CD4-positive, alpha-beta T cell (primary cell): ENCODE results near the gene FMNL2. TPM values are rescaled to one million over a fixed set of nuclear protein-coding genes. Genes with fewer than 3 reads are reported as not detected.

Experiments used
- ATAC-seq: fragments of 200-7000 bp; cut with Tn5 transposase; one replicate; pipeline ENCODE4 v1.10.0; 2022; ENCODE audit warnings: mild to moderate bottlenecking; ENCODE audit not compliant: poor library complexity
- CTCF ChIA-PET: fragments of 350-600 bp; sonication (Branson Sonifier 250); formaldehyde crosslinking; loops from one replicate; lab custom pipeline; 2021; ENCODE audit warnings: antibody characterized with exemption, inconsistent platforms; lab: Charles Lee
- POLR2A ChIA-PET: fragments of 350-600 bp; sonication (Branson Sonifier 250); formaldehyde crosslinking; loops from one replicate; lab custom pipeline; 2021; ENCODE audit warnings: antibody characterized with exemption, inconsistent platforms; lab: Charles Lee
- DNase-seq, 14 experiments: peaks; one replicate each; pipeline ENCODE4 v3.0.0-alpha.2; 2013 to 2020; ENCODE audit warnings: mixed read lengths in 2 of 14
- H3K27ac ChIP-seq, 2 donors: one replicate each; pipeline versions ENCODE4 v1.5.1 to v1.7.0; 2013; ENCODE audit warnings: low read length in 2 of 2, low read depth in 1 of 2, mild to moderate bottlenecking in 1 of 2
- H3K27me3 ChIP-seq, 2 experiments: 1 replicate in 1 of 2; 2 replicates in 1 of 2; pipeline versions ENCODE4 v1.6.1 to v1.7.0; 2013; ENCODE audit warnings: low read length in 2 of 2, control low read depth in 1 of 2, mild to moderate bottlenecking in 1 of 2, moderate library complexity in 1 of 2; ENCODE audit not compliant: insufficient read depth in 2 of 2, control insufficient read depth in 1 of 2
- H3K36me3 ChIP-seq: one replicate; pipeline ENCODE4 v1.6.1; 2013; ENCODE audit warnings: low read length, control low read depth; ENCODE audit not compliant: insufficient read depth
- H3K4me1 ChIP-seq: one replicate; pipeline ENCODE4 v1.6.1; 2013; ENCODE audit warnings: low read length, control low read depth; ENCODE audit not compliant: insufficient read depth
- H3K4me3 ChIP-seq: one replicate; pipeline ENCODE4 v1.5.1; 2013; ENCODE audit warnings: mild to moderate bottlenecking, low read length, moderate library complexity
- H3K9me3 ChIP-seq, 2 experiments: 1 replicate in 1 of 2; 2 replicates in 1 of 2; pipeline versions ENCODE4 v1.6.1 to v1.7.0; 2013; ENCODE audit warnings: low read length in 2 of 2, mild to moderate bottlenecking in 2 of 2, control low read depth in 1 of 2, moderate library complexity in 1 of 2; ENCODE audit not compliant: control insufficient read depth in 1 of 2, insufficient read depth in 1 of 2
- H3K27ac Mint-ChIP-seq: one replicate; pipeline ENCODE4 v1.8.0; 2020; ENCODE audit warnings: mixed read lengths
- H3K27me3 Mint-ChIP-seq: one replicate; pipeline ENCODE4 v1.8.0; 2021; ENCODE audit warnings: mixed read lengths
- H3K36me3 Mint-ChIP-seq: one replicate; pipeline ENCODE4 v1.8.0; 2021; ENCODE audit warnings: low read depth, mixed read lengths
- H3K4me1 Mint-ChIP-seq: one replicate; pipeline ENCODE4 v1.8.0; 2021; ENCODE audit warnings: low read depth, mixed read lengths
- H3K4me3 Mint-ChIP-seq: one replicate; pipeline ENCODE4 v1.8.0; 2020; ENCODE audit warnings: mild to moderate bottlenecking, mixed read lengths
- H3K9me3 Mint-ChIP-seq: one replicate; pipeline ENCODE4 v1.8.0; 2020; ENCODE audit warnings: mixed read lengths
- intact Hi-C, 2 experiments: fragments of 100-400 bp; cut with DNase I in 1 of 2; cut with micrococcal nuclease in 1 of 2; formaldehyde crosslinking; loops; one replicate each; pipeline versions ENCODE4 v1.15.1 to v1.9.0; 2023 to 2025; cut with DNase I, micrococcal nuclease
- total RNA-seq, 174 experiments: library from RNA in 2 of 174; stranded (reverse) in 2 of 174; gene quantifications; one replicate each; pipeline ENCODE4 v1.2.3 and lab custom pipeline; 2021 to 2026
- TF ChIP-seq, protein P1 (sequence below): fragments of 200-600 bp; IDR thresholded peaks from one replicate; pipeline ENCODE4 v1.8.0; 2022; ENCODE audit warnings: antibody characterized with exemption, mild to moderate bottlenecking

FMNL2 gene
- total RNA-seq, 2 experiments from 2014 or later: 0.30 to 0.31 TPM

DNA sequence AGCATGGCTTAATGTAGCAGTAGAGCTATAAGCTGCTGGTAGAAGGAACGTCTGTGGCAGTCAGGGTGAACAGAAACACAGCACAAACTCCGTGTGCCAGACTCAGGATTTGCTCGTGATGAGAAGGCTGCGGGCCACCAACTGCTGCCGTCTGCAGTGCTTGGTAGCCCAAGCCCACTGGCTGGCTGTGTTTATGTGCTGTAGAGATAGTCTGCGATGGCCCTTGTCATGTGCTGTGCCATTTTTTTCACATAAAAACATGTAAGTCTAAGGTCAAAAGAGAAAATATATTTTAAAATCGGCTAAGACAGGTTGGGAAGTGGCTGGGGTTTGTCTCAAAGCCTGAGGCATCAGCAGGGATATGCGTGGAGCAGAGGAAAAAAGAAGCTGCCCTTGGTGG is 303.6 kb downstream of the FMNL2 start:
- ChIA-PET CTCF (no interaction called here), POLR2A (interaction anchor here (0.7 kb wide), 1 partner anchor 465 kb away, joined by 3 read pairs; no protein-coding TSS in a partner anchor)
- no peak for ATAC-seq
- Histone ChIP-seq H3K4me1 (peaks cover 4% of the 10 kb centered on the region), H3K9me3 (no peaks in the 10 kb centered on the region), H3K4me3 (no peak overlapping the region), H3K36me3 (no peaks in the 10 kb centered on the region), H3K27me3 (no peaks in the 10 kb centered on the region), H3K27ac (no peak overlapping the region)
- intact Hi-C loops: no loop called here
- Mint-ChIP-seq H3K36me3 (no peaks in the 10 kb centered on the region), H3K4me1 (no peaks in the 10 kb centered on the region), H3K27ac (no peak overlapping the region), H3K27me3 (peaks cover 4% of the 10 kb centered on the region), H3K4me3 (no peak overlapping the region), H3K9me3 (no peaks in the 10 kb centered on the region)
- TF ChIP-seq, protein P1, sequence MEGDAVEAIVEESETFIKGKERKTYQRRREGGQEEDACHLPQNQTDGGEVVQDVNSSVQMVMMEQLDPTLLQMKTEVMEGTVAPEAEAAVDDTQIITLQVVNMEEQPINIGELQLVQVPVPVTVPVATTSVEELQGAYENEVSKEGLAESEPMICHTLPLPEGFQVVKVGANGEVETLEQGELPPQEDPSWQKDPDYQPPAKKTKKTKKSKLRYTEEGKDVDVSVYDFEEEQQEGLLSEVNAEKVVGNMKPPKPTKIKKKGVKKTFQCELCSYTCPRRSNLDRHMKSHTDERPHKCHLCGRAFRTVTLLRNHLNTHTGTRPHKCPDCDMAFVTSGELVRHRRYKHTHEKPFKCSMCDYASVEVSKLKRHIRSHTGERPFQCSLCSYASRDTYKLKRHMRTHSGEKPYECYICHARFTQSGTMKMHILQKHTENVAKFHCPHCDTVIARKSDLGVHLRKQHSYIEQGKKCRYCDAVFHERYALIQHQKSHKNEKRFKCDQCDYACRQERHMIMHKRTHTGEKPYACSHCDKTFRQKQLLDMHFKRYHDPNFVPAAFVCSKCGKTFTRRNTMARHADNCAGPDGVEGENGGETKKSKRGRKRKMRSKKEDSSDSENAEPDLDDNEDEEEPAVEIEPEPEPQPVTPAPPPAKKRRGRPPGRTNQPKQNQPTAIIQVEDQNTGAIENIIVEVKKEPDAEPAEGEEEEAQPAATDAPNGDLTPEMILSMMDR: no peak
- no peak for DNase-seq

GRCh38 chr2:152644189-152644873 is 309.4 kb downstream of the FMNL2 start:
- ChIA-PET POLR2A (no interaction called here), CTCF (interaction anchor here (0.6 kb wide), 1 partner anchor 1113 kb away, joined by 4 read pairs; no protein-coding TSS in a partner anchor)
- Histone ChIP-seq H3K4me1 (no peaks in the 10 kb centered on the region), H3K9me3 (no peaks in the 10 kb centered on the region), H3K27me3 (no peaks in the 10 kb centered on the region), H3K4me3 (no peak overlapping the region), H3K27ac (no peak overlapping the region), H3K36me3 (no peaks in the 10 kb centered on the region)
- intact Hi-C loops: no loop called here
- H3K4me3 Mint-ChIP-seq: no peak overlapping the region
- H3K4me1 Mint-ChIP-seq: no peaks in the 10 kb centered on the region
- ATAC-seq (no peak), DNase-seq (no peak)
- peak overlapping the region; percentile 41 for H3K27ac Mint-ChIP-seq
- TF ChIP-seq, protein P1: no peak
- no peaks in the 10 kb centered on the region for H3K9me3 Mint-ChIP-seq
- H3K27me3 Mint-ChIP-seq: no peaks in the 10 kb centered on the region
- H3K36me3 Mint-ChIP-seq: peaks cover 4% of the 10 kb centered on the region

DNA sequence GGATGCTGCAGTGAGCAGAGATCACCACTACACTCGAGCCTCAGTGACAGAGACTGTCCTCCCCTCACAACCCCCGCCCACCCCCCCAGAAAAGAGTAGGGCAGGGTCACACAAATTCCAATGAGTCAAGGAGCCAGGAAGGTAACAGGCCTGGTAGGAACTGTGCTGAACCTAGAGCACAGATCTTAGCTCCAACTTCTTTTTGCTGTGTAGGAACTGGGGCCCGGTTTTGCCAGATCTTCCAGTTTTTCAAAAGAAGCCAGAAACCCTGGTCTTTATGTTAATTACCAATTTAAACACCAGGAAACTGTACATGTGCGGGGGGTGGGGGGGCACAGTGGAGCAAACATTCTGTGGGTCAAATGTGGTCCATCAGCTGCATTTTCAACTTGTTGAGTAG is 311.3 kb downstream of the FMNL2 start:
- DNase-seq: no peak
- ChIA-PET CTCF (no interaction called here), POLR2A (no interaction called here)
- no peaks in the 10 kb centered on the region for H3K36me3 ChIP-seq
- peaks cover 8% of the 10 kb centered on the region for H3K36me3 Mint-ChIP-seq
- no peak overlapping the region for H3K4me3 ChIP-seq
- no peaks in the 10 kb centered on the region for H3K4me1 ChIP-seq
- no peaks in the 10 kb centered on the region for H3K4me1 Mint-ChIP-seq
- intact Hi-C loops: no loop called here
- H3K4me3 Mint-ChIP-seq: no peak overlapping the region
- H3K9me3 Mint-ChIP-seq: no peaks in the 10 kb centered on the region
- no peaks in the 10 kb centered on the region for H3K27me3 Mint-ChIP-seq
- ATAC-seq: no peak
- no peaks in the 10 kb centered on the region for H3K27me3 ChIP-seq
- no peaks in the 10 kb centered on the region for H3K9me3 ChIP-seq
- no peak overlapping the region for H3K27ac ChIP-seq
- TF ChIP-seq, protein P1: no peak
- peak overlapping the region; percentile 41 for H3K27ac Mint-ChIP-seq
